ENCODE data around the gene DOCK10.

GRCh38 chr2:224847961-224848850, 194.1 kb downstream of the DOCK10 start:
- TF ChIP-seq CTCF (IDR thresholded peaks at IDR 0.05) (no peak), EP300 (IDR thresholded peaks at IDR 0.05) (no peak), POLR2A (IDR thresholded peaks at IDR 0.05) (no peak)

All from suprapubic skin (tissue), 3 donors.